Measurements from ENCODE around the gene DDX39A. TPM values are rescaled to one million over a fixed set of nuclear protein-coding genes. Genes with fewer than 3 reads are reported as not detected.

DDX39A gene
- total and polyA plus RNA-seq, 2 of the 13 experiments (the other 11 are each of a cell fraction or from before 2014, with no cell fraction given) = 34.6 to 90.4 TPM

DNA sequence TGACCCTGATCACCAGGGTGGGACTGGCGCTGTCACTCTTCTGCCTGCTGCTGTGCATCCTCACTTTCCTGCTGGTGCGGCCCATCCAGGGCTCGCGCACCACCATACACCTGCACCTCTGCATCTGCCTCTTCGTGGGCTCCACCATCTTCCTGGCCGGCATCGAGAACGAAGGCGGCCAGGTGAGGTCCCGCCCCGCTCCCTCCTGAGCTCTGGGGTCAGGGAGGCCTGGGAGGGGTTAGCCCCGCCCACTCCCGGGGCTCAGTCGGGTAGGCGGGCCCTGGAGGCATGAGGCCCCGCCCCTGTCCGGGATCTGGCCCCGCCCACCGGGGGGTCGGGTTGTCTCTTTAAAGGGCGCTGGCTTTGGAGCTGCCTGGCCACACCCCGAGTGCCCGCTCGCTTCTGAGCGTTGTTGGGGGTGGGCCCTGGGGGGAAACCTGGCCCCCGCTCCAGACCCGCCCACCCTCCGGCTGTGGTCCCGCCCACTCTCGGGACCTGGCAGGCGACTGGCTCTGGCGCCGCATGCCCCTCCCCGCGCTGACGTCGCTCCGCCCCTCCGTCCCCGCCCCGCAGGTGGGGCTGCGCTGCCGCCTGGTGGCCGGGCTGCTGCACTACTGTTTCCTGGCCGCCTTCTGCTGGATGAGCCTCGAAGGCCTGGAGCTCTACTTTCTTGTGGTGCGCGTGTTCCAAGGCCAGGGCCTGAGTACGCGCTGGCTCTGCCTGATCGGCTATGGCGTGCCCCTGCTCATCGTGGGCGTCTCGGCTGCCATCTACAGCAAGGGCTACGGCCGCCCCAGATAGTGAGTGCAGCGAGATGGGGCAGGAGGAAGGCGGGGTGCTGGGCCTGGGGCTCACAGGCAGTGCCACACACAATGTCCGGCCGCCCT, 13.1 kb downstream of the DDX39A start (continued):
- TF ChIP-seq, protein P1, sequence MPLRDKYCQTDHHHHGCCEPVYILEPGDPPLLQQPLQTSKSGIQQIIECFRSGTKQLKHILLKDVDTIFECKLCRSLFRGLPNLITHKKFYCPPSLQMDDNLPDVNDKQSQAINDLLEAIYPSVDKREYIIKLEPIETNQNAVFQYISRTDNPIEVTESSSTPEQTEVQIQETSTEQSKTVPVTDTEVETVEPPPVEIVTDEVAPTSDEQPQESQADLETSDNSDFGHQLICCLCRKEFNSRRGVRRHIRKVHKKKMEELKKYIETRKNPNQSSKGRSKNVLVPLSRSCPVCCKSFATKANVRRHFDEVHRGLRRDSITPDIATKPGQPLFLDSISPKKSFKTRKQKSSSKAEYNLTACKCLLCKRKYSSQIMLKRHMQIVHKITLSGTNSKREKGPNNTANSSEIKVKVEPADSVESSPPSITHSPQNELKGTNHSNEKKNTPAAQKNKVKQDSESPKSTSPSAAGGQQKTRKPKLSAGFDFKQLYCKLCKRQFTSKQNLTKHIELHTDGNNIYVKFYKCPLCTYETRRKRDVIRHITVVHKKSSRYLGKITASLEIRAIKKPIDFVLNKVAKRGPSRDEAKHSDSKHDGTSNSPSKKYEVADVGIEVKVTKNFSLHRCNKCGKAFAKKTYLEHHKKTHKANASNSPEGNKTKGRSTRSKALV (CRISPR knock-in tag; IDR thresholded peaks at IDR 0.05) = no peak
- TF ChIP-seq ONECUT2 (CRISPR knock-in tag; IDR thresholded peaks at IDR 0.05) (no peak), SOX5 (CRISPR knock-in tag; IDR thresholded peaks at IDR 0.05; ENCODE audit: borderline replicate concordance) (peak; percentile 27; the same call in 1 of the 2 replicates), TOPORS (CRISPR knock-in tag; IDR thresholded peaks at IDR 0.05) (peak; percentile 80; the same call in 1 of the 2 replicates), ZNF451 (CRISPR knock-in tag; IDR thresholded peaks at IDR 0.05) (no peak), CREB1 (IDR thresholded peaks at IDR 0.05) (peak; percentile 62), CREB1 (CRISPR knock-in tag; IDR thresholded peaks at IDR 0.05) (no peak), RBM39 (IDR thresholded peaks at IDR 0.05; ENCODE audit: low read depth, low read length, poor library complexity, severe bottlenecking) (peak; percentile 49), ELF3 (CRISPR knock-in tag; IDR thresholded peaks at IDR 0.05) (peak; percentile 74), KDM5A (IDR thresholded peaks at IDR 0.05; ENCODE audit: borderline replicate concordance, low read length) (no peak), ZNF644 (CRISPR knock-in tag; IDR thresholded peaks at IDR 0.05; ENCODE audit: low read depth) (no peak), REL (CRISPR knock-in tag; conservative IDR thresholded peaks at IDR 0.05) (no peak), MAFG (CRISPR knock-in tag; IDR thresholded peaks at IDR 0.05) (no peak), GABPB1 (CRISPR knock-in tag; IDR thresholded peaks at IDR 0.05) (peak; percentile 80), SPEN (CRISPR knock-in tag; IDR thresholded peaks at IDR 0.05; ENCODE audit: low read depth) (peak; percentile 52; the same call in 1 of the 2 replicates), ZNF674 (CRISPR knock-in tag; IDR thresholded peaks at IDR 0.05; ENCODE audit: low read depth) (no peak), PCBP1 (IDR thresholded peaks at IDR 0.05; ENCODE audit: borderline replicate concordance, low read depth, low read length) (peak; percentile 56; the same call in 1 of the 2 replicates), CCDC6 (CRISPR knock-in tag; IDR thresholded peaks at IDR 0.05) (0 out of 2 replicates have a peak, but pooled peaks have one; percentile 19), KLF15 (CRISPR knock-in tag; IDR thresholded peaks at IDR 0.05; ENCODE audit: borderline replicate concordance) (no peak), ZNF501 (CRISPR knock-in tag; IDR thresholded peaks at IDR 0.05) (peak; percentile 48; the same call in 1 of the 2 replicates), ZNF709 (CRISPR knock-in tag; IDR thresholded peaks at IDR 0.05) (no peak), CAMTA2 (CRISPR knock-in tag; IDR thresholded peaks at IDR 0.05; ENCODE audit: borderline replicate concordance) (peak; percentile 64; the same call in 1 of the 2 replicates), ATRX (CRISPR knock-in tag; IDR thresholded peaks at IDR 0.05; ENCODE audit: borderline replicate concordance) (no peak)
- TF ChIP-seq, protein P2, sequence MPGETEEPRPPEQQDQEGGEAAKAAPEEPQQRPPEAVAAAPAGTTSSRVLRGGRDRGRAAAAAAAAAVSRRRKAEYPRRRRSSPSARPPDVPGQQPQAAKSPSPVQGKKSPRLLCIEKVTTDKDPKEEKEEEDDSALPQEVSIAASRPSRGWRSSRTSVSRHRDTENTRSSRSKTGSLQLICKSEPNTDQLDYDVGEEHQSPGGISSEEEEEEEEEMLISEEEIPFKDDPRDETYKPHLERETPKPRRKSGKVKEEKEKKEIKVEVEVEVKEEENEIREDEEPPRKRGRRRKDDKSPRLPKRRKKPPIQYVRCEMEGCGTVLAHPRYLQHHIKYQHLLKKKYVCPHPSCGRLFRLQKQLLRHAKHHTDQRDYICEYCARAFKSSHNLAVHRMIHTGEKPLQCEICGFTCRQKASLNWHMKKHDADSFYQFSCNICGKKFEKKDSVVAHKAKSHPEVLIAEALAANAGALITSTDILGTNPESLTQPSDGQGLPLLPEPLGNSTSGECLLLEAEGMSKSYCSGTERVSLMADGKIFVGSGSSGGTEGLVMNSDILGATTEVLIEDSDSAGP (CRISPR knock-in tag; IDR thresholded peaks at IDR 0.05; ENCODE audit: borderline replicate concordance) = peak; percentile 89
- TF ChIP-seq, protein P3, sequence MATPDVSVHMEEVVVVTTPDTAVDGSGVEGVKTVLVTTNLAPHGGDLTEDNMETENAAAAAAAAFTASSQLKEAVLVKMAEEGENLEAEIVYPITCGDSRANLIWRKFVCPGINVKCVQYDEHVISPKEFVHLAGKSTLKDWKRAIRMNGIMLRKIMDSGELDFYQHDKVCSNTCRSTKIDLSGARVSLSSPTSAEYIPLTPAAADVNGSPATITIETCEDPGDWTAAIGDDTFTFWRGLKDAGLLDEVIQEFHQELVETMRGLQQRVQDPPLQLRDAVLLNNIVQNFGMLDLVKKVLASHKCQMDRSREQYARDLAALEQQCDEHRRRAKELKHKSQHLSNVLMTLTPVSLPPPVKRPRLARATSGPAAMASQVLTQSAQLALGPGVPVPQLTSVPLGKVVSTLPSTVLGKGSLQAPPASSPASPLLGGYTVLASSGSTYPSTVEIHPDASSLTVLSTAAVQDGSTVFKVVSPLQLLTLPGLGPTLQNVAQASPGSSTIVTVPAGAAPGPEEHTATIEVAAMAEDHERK (CRISPR knock-in tag; IDR thresholded peaks at IDR 0.05; ENCODE audit: low read depth) = peak; percentile 53; the same call in 1 of the 2 replicates
